Measurements from ENCODE around the gene RXFP4. TPM values are rescaled to one million over a fixed set of nuclear protein-coding genes. Genes with fewer than 3 reads are reported as not detected.

The RXFP4 gene
- total RNA-seq, 1 donor from 2014 or later = not detected

GRCh38 chr1:155954645-155955044 lies 13.2 kb downstream of the RXFP4 start:
- Mint-ChIP-seq H3K9me3 (ENCODE audit: unreplicated experiment) (no peaks in the 10 kb centered on the region), H3K4me3 (ENCODE audit: unreplicated experiment) (no peak overlapping the region), H3K27ac (ENCODE audit: unreplicated experiment) (peak overlapping the region; percentile 48), H3K4me1 (ENCODE audit: unreplicated experiment) (peaks cover 13% of the 10 kb centered on the region), H3K27me3 (ENCODE audit: unreplicated experiment) (peaks cover 7% of the 10 kb centered on the region), H3K36me3 (ENCODE audit: low read depth, unreplicated experiment) (peaks cover 52% of the 10 kb centered on the region)
- TF ChIP-seq CTCF (IDR thresholded peaks at IDR 0.05; ENCODE audit: unreplicated experiment) = no peak
- no peak for DNase-seq (ENCODE audit: low spot score)

GRCh38 chr1:155957411-155957915 lies 16.0 kb downstream of the RXFP4 start:
- peaks cover 57% of the 10 kb centered on the region for H3K36me3 Mint-ChIP-seq (ENCODE audit: low read depth, unreplicated experiment)
- no peak for DNase-seq (ENCODE audit: low spot score)
- H3K4me1 Mint-ChIP-seq (ENCODE audit: unreplicated experiment) = peaks cover 7% of the 10 kb centered on the region
- H3K4me3 Mint-ChIP-seq (ENCODE audit: unreplicated experiment) = peak overlapping the region; percentile 68
- no peaks in the 10 kb centered on the region for H3K9me3 Mint-ChIP-seq (ENCODE audit: unreplicated experiment)
- peaks cover 10% of the 10 kb centered on the region for H3K27me3 Mint-ChIP-seq (ENCODE audit: unreplicated experiment)
- H3K27ac Mint-ChIP-seq (ENCODE audit: unreplicated experiment) = no peak overlapping the region
- TF ChIP-seq CTCF (IDR thresholded peaks at IDR 0.05; ENCODE audit: unreplicated experiment) = no peak

GRCh38 chr1:155960081-155960745 lies 18.8 kb downstream of the RXFP4 start:
- DNase-seq (ENCODE audit: low spot score) = no peak
- TF ChIP-seq CTCF (IDR thresholded peaks at IDR 0.05; ENCODE audit: unreplicated experiment) = no peak
- Mint-ChIP-seq H3K27me3 (ENCODE audit: unreplicated experiment) (peaks cover 11% of the 10 kb centered on the region), H3K9me3 (ENCODE audit: unreplicated experiment) (no peaks in the 10 kb centered on the region), H3K36me3 (ENCODE audit: low read depth, unreplicated experiment) (peaks cover 54% of the 10 kb centered on the region), H3K4me1 (ENCODE audit: unreplicated experiment) (peaks cover 20% of the 10 kb centered on the region), H3K4me3 (ENCODE audit: unreplicated experiment) (peak overlapping the region; percentile 42), H3K27ac (ENCODE audit: unreplicated experiment) (peak overlapping the region; percentile 36)

GRCh38 chr1:155961937-155962336 lies 20.5 kb downstream of the RXFP4 start:
- Mint-ChIP-seq H3K4me3 (ENCODE audit: unreplicated experiment) (peak overlapping the region; percentile 11), H3K36me3 (ENCODE audit: low read depth, unreplicated experiment) (peaks cover 64% of the 10 kb centered on the region), H3K27ac (ENCODE audit: unreplicated experiment) (no peak overlapping the region), H3K27me3 (ENCODE audit: unreplicated experiment) (peaks cover 11% of the 10 kb centered on the region), H3K4me1 (ENCODE audit: unreplicated experiment) (peaks cover 34% of the 10 kb centered on the region), H3K9me3 (ENCODE audit: unreplicated experiment) (no peaks in the 10 kb centered on the region)
- no peak for DNase-seq (ENCODE audit: low spot score)
- TF ChIP-seq CTCF (IDR thresholded peaks at IDR 0.05; ENCODE audit: unreplicated experiment) = no peak

- no peak for DNase-seq (ENCODE audit: low spot score)
- Mint-ChIP-seq H3K4me3 (ENCODE audit: unreplicated experiment) (peak overlapping the region; percentile 62), H3K4me1 (ENCODE audit: unreplicated experiment) (peaks cover 36% of the 10 kb centered on the region), H3K27ac (ENCODE audit: unreplicated experiment) (no peak overlapping the region), H3K9me3 (ENCODE audit: unreplicated experiment) (no peaks in the 10 kb centered on the region), H3K27me3 (ENCODE audit: unreplicated experiment) (peaks cover 11% of the 10 kb centered on the region), H3K36me3 (ENCODE audit: low read depth, unreplicated experiment) (peaks cover 58% of the 10 kb centered on the region)
- no peak for TF ChIP-seq CTCF (IDR thresholded peaks at IDR 0.05; ENCODE audit: unreplicated experiment)
Observed at GRCh38 chr1:155962599-155963211, 21.3 kb downstream of the RXFP4 start.
